GM21528 (cell line): ENCODE data around the gene TMEM168.
"Not testable (repeated sequence)": the region's sequence is repeated elsewhere in the genome, so short reads cannot be mapped to it uniquely, and the experiment has no call there.

ENCODE experiments used
- ATAC-seq: cut with Tn5 transposase; IDR thresholded peaks from one replicate; pipeline ENCODE4 v1.9.1; 2021; ENCODE audit warnings: mild to moderate bottlenecking, moderate library complexity; ENCODE audit not compliant: unreplicated experiment, low FRiP score

TMEM168 gene

GRCh38 chr7:112782498-112782897 is 7.7 kb downstream of the TMEM168 start:
- peak; percentile 84 for ATAC-seq

- no peak for ATAC-seq
These were observed 8.6 kb downstream of the TMEM168 start for GRCh38 chr7:112781558-112781957.

GRCh38 chr7:112781110-112781509 is 9.1 kb downstream of the TMEM168 start:
- ATAC-seq, result no peak

- ATAC-seq, result no peak
These were observed 10.5 kb downstream of the TMEM168 start for GRCh38 chr7:112779667-112780066.

- ATAC-seq, result no peak
These were observed 12.8 kb downstream of the TMEM168 start for GRCh38 chr7:112777406-112777805.

- no peak for ATAC-seq
These were observed 19.0 kb downstream of the TMEM168 start for GRCh38 chr7:112771166-112771565.

GRCh38 chr7:112770051-112770450 is 20.1 kb downstream of the TMEM168 start:
- ATAC-seq, result no peak

- ATAC-seq, result no peak
These were observed 25.1 kb downstream of the TMEM168 start for GRCh38 chr7:112765105-112765504.

GRCh38 chr7:112763996-112764395 is 26.2 kb downstream of the TMEM168 start:
- no peak for ATAC-seq

- ATAC-seq, result no peak
These were observed 26.9 kb downstream of the TMEM168 start for GRCh38 chr7:112763298-112763697.

- no peak for ATAC-seq
These were observed 30.3 kb downstream of the TMEM168 start for GRCh38 chr7:112759905-112760304.

GRCh38 chr7:112757337-112757736 is 32.9 kb downstream of the TMEM168 start:
- ATAC-seq, result no peak

- ATAC-seq, result no peak
These were observed 36.9 kb downstream of the TMEM168 start for GRCh38 chr7:112753298-112753697.

GRCh38 chr7:112752576-112752975 is 37.6 kb downstream of the TMEM168 start:
- no peak for ATAC-seq

- ATAC-seq, result no peak
These were observed 40.4 kb downstream of the TMEM168 start for GRCh38 chr7:112749775-112750174.

- no peak for ATAC-seq
These were observed 41.8 kb downstream of the TMEM168 start for GRCh38 chr7:112748381-112748780.

GRCh38 chr7:112745635-112746034 is 44.6 kb downstream of the TMEM168 start:
- no peak for ATAC-seq

GRCh38 chr7:112744818-112745217 is 45.4 kb downstream of the TMEM168 start:
- ATAC-seq, result no peak

GRCh38 chr7:112743811-112744210 is 46.4 kb downstream of the TMEM168 start:
- no peak for ATAC-seq

GRCh38 chr7:112740667-112741066 is 49.5 kb downstream of the TMEM168 start:
- no peak for ATAC-seq

- ATAC-seq, result no peak
These were observed 50.6 kb downstream of the TMEM168 start for GRCh38 chr7:112739436-112740180.

GRCh38 chr7:112735261-112735660 is 54.9 kb downstream of the TMEM168 start:
- no peak for ATAC-seq

GRCh38 chr7:112731324-112731723 is 58.9 kb downstream of the TMEM168 start:
- not testable (repeated sequence) for ATAC-seq
